Measurements from ENCODE around the gene PTCH2.
A peak's percentile ranks its signal among the peaks of the same experiment; 100 is the strongest.

Gene PTCH2

GRCh38 chr1:44786138-44786840, 56.8 kb downstream of the PTCH2 start (continued):
- TF ChIP-seq AEBP2 (tag by site-specific recombination; IDR thresholded peaks at IDR 0.05; ENCODE audit: borderline replicate concordance) (no peak), ZBTB11 (tag by site-specific recombination; conservative IDR thresholded peaks at IDR 0.05; ENCODE audit: low read depth) (no peak; the same call in 1 of the 2 replicates), YY1 (tag by site-specific recombination; IDR thresholded peaks at IDR 0.05) (0 out of 2 replicates have a peak, but pooled peaks have one; percentile 26), ZNF629 (tag by site-specific recombination; IDR thresholded peaks at IDR 0.05) (peak; percentile 66), EGR2 (tag by site-specific recombination; IDR thresholded peaks at IDR 0.05; ENCODE audit: low read depth) (no peak), ZNF558 (tag by site-specific recombination; IDR thresholded peaks at IDR 0.05) (no peak), ZNF433 (tag by site-specific recombination; IDR thresholded peaks at IDR 0.05; ENCODE audit: low read depth) (no peak), ZBTB17 (tag by site-specific recombination; IDR thresholded peaks at IDR 0.05) (peak; percentile 94), TSHZ1 (tag by site-specific recombination; IDR thresholded peaks at IDR 0.05; ENCODE audit: borderline replicate concordance) (no peak), ZNF140 (tag by site-specific recombination; IDR thresholded peaks at IDR 0.05) (no peak), ZNF335 (tag by site-specific recombination; conservative IDR thresholded peaks at IDR 0.05) (peak; percentile 76; the same call in 1 of the 2 replicates), KLF1 (tag by site-specific recombination; IDR thresholded peaks at IDR 0.05) (peak; percentile 45), ZNF843 (tag by site-specific recombination; IDR thresholded peaks at IDR 0.05) (peak; percentile 66), ZNF394 (tag by site-specific recombination; IDR thresholded peaks at IDR 0.05; ENCODE audit: borderline replicate concordance) (peak; percentile 56; the same call in 1 of the 2 replicates), ZNF2 (tag by site-specific recombination; IDR thresholded peaks at IDR 0.05) (peak; percentile 91), ZBTB10 (tag by site-specific recombination; IDR thresholded peaks at IDR 0.05) (peak; percentile 82), ZNF518A (tag by site-specific recombination; conservative IDR thresholded peaks at IDR 0.05; ENCODE audit: low read depth) (no peak), BCL11A (tag by site-specific recombination; IDR thresholded peaks at IDR 0.05; ENCODE audit: low read depth) (0 out of 2 replicates have a peak, but pooled peaks have one; percentile 26), PATZ1 (tag by site-specific recombination; IDR thresholded peaks at IDR 0.05) (peak; percentile 93)

Measured in HEK293 (cell line).